ENCODE results near the gene TMEM106A.
"Not testable (repeated sequence)": the region's sequence is repeated elsewhere in the genome, so short reads cannot be mapped to it uniquely, and the experiment has no call there.

Gene TMEM106A

GRCh38 chr17:43232021-43232699 lies 20.5 kb downstream of the TMEM106A start:
- Histone ChIP-seq H3K9ac (ENCODE audit: low read length) (peak overlapping the region; percentile 46), H3K4me3 (ENCODE audit: low read depth, low read length) (peak overlapping the region; percentile 31; the same call in 1 of the 2 replicates), H3K27ac (ENCODE audit: low read depth, low read length) (peak overlapping the region; percentile 68; the same call in 1 of the 2 replicates)
- not testable (repeated sequence) for H3K4me1 ChIP-seq (ENCODE audit: control insufficient read depth, insufficient read depth, low read length); H3K27me3 ChIP-seq (ENCODE audit: control insufficient read depth, insufficient read depth, low read length); H3K36me3 ChIP-seq (ENCODE audit: control insufficient read depth, insufficient read depth, low read length); H3K9me3 ChIP-seq (ENCODE audit: control insufficient read depth, insufficient read depth, low read depth, low read length)

GRCh38 chr17:43233263-43233662 lies 21.6 kb downstream of the TMEM106A start:
- H3K9me3 ChIP-seq (ENCODE audit: control insufficient read depth, insufficient read depth, low read depth, low read length); H3K4me3 ChIP-seq (ENCODE audit: low read depth, low read length); H3K4me1 ChIP-seq (ENCODE audit: control insufficient read depth, insufficient read depth, low read length); H3K27me3 ChIP-seq (ENCODE audit: control insufficient read depth, insufficient read depth, low read length); H3K9ac ChIP-seq (ENCODE audit: low read length); H3K27ac ChIP-seq (ENCODE audit: low read depth, low read length); H3K36me3 ChIP-seq (ENCODE audit: control insufficient read depth, insufficient read depth, low read length): not testable (repeated sequence)

DNA sequence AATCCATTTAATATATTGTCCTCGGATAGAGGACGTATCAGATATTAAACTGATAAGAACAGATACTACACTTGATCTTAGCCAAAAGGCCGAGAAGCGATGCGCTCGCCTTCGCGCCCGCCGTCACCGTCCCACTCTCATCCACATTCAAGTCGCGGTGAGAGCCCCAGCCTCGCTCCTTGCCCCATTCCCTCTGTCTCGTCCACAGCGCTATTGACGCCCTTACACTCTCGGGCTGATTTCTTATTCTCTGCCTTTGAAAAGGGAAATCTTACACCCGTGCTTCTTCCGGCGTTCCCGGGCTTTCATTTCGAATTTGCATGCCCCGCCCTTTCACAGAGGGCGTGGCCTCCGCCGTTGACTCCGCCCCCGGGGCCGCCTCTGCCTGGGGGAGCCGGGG lies 22.2 kb downstream of the TMEM106A start, which contains the start of gene RNU2-1:
Gene RNU2-1 (minus strand): TSS at position 101 of the 400 bp plus-strand sequence.
- not testable (repeated sequence) for H3K9ac ChIP-seq (ENCODE audit: low read length); H3K4me3 ChIP-seq (ENCODE audit: low read depth, low read length); H3K27ac ChIP-seq (ENCODE audit: low read depth, low read length); H3K9me3 ChIP-seq (ENCODE audit: control insufficient read depth, insufficient read depth, low read depth, low read length); H3K27me3 ChIP-seq (ENCODE audit: control insufficient read depth, insufficient read depth, low read length); H3K4me1 ChIP-seq (ENCODE audit: control insufficient read depth, insufficient read depth, low read length); H3K36me3 ChIP-seq (ENCODE audit: control insufficient read depth, insufficient read depth, low read length)

DNA sequence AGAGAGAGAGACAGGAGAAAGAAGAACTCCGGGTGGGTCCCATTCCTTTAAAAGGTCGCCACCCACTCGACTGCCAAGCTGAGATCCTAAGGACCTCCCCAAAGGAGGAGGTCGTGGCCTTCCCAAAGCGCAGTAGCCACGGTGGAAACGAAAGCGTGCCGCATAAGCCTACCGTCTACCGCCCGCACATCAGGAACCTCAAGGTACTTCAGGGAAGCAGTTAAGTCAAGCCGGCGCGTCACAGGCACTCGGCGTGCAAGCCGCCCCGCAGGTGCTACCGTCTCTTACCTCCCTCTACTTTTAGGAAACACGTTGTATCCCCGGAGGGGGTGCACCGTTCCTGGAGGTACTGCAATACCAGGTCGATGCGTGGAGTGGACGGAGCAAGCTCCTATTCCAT lies 27.9 kb downstream of the TMEM106A start:
- H3K4me1 ChIP-seq (ENCODE audit: control insufficient read depth, insufficient read depth, low read length); H3K4me3 ChIP-seq (ENCODE audit: low read depth, low read length); H3K27ac ChIP-seq (ENCODE audit: low read depth, low read length); H3K9ac ChIP-seq (ENCODE audit: low read length); H3K27me3 ChIP-seq (ENCODE audit: control insufficient read depth, insufficient read depth, low read length); H3K9me3 ChIP-seq (ENCODE audit: control insufficient read depth, insufficient read depth, low read depth, low read length); H3K36me3 ChIP-seq (ENCODE audit: control insufficient read depth, insufficient read depth, low read length): not testable (repeated sequence)

- H3K27me3 ChIP-seq (ENCODE audit: control insufficient read depth, insufficient read depth, low read length); H3K4me3 ChIP-seq (ENCODE audit: low read depth, low read length); H3K27ac ChIP-seq (ENCODE audit: low read depth, low read length); H3K9me3 ChIP-seq (ENCODE audit: control insufficient read depth, insufficient read depth, low read depth, low read length); H3K9ac ChIP-seq (ENCODE audit: low read length); H3K4me1 ChIP-seq (ENCODE audit: control insufficient read depth, insufficient read depth, low read length); H3K36me3 ChIP-seq (ENCODE audit: control insufficient read depth, insufficient read depth, low read length): not testable (repeated sequence)
Measured at GRCh38 chr17:43240596-43241352, 29.1 kb downstream of the TMEM106A start.

DNA sequence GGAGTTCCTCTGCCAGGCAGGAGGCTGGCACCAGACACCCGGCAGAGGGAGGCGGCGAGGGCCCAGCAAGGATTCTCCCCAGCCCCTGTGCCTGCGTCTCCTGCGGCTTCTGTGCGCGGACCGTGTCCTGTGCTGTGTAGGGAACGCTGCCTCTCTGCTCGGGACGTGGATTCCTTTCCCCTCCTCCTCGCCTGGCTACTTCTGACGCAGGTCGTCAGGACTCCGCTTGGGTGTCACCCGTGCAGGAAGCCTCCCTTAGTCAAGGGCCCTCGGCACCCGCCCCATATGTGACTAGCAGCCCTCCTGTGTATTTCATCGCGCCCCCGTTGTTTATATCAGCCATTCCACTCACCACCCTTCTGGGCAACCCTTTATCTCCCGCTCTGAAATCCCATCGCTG lies 34.8 kb downstream of the TMEM106A start:
- H3K9me3 ChIP-seq (ENCODE audit: control insufficient read depth, insufficient read depth, low read depth, low read length); H3K4me3 ChIP-seq (ENCODE audit: low read depth, low read length); H3K4me1 ChIP-seq (ENCODE audit: control insufficient read depth, insufficient read depth, low read length); H3K36me3 ChIP-seq (ENCODE audit: control insufficient read depth, insufficient read depth, low read length); H3K9ac ChIP-seq (ENCODE audit: low read length); H3K27me3 ChIP-seq (ENCODE audit: control insufficient read depth, insufficient read depth, low read length); H3K27ac ChIP-seq (ENCODE audit: low read depth, low read length): not testable (repeated sequence)

All from HUES6 (cell line).